RWPE2 (cell line): ENCODE data around the gene EEFSEC.

Source experiments
- ATAC-seq: fragments of 200-7000 bp; cut with Tn5 transposase; 3 replicates; pipeline ENCODE4 v1.9.1; 2021; ENCODE audit warnings: low read depth
- DNase-seq: peaks from one replicate; pipeline ENCODE4 v3.0.0-alpha.2; 2020; ENCODE audit warnings: low spot score
- H3K27ac ChIP-seq: fragments of 450-650 bp; 2 replicates; pipeline ENCODE4 v1.5.1; 2017; ENCODE audit warnings: mild to moderate bottlenecking; ENCODE audit not compliant: poor library complexity, severe bottlenecking
- H3K27me3 ChIP-seq: fragments of 250-450 bp; sonication (Bioruptor Pico); 2 replicates; pipeline ENCODE4 v1.5.1; 2021; ENCODE audit warnings: mild to moderate bottlenecking, moderate library complexity; ENCODE audit not compliant: insufficient read depth, poor library complexity, severe bottlenecking
- H3K36me3 ChIP-seq: fragments of 250-450 bp; sonication (Bioruptor Pico); 2 replicates; pipeline ENCODE4 v1.5.1; 2020; ENCODE audit warnings: low read depth, mild to moderate bottlenecking, moderate library complexity
- H3K4me1 ChIP-seq: fragments of 250-450 bp; sonication (Bioruptor Pico); 2 replicates; pipeline ENCODE4 v1.5.1; 2021; ENCODE audit warnings: mild to moderate bottlenecking, moderate library complexity; ENCODE audit not compliant: insufficient read depth, poor library complexity, severe bottlenecking
- H3K4me3 ChIP-seq: fragments of 250-450 bp; sonication (Bioruptor Pico); 2 replicates; pipeline ENCODE4 v1.5.1; 2021; ENCODE audit warnings: mild to moderate bottlenecking, moderate library complexity; ENCODE audit not compliant: severe bottlenecking
- H3K9me3 ChIP-seq: fragments of 250-450 bp; sonication (Bioruptor Pico); 2 replicates; pipeline ENCODE4 v1.5.1; 2021; ENCODE audit warnings: mild to moderate bottlenecking, moderate library complexity; ENCODE audit not compliant: severe bottlenecking
- TF ChIP-seq, protein P1 (sequence below): fragments of 450-650 bp; IDR thresholded peaks from one replicate; pipeline ENCODE4 v1.5.1; 2017; ENCODE audit warnings: mild to moderate bottlenecking, moderate library complexity; ENCODE audit not compliant: poor library complexity, severe bottlenecking

Gene EEFSEC

DNA sequence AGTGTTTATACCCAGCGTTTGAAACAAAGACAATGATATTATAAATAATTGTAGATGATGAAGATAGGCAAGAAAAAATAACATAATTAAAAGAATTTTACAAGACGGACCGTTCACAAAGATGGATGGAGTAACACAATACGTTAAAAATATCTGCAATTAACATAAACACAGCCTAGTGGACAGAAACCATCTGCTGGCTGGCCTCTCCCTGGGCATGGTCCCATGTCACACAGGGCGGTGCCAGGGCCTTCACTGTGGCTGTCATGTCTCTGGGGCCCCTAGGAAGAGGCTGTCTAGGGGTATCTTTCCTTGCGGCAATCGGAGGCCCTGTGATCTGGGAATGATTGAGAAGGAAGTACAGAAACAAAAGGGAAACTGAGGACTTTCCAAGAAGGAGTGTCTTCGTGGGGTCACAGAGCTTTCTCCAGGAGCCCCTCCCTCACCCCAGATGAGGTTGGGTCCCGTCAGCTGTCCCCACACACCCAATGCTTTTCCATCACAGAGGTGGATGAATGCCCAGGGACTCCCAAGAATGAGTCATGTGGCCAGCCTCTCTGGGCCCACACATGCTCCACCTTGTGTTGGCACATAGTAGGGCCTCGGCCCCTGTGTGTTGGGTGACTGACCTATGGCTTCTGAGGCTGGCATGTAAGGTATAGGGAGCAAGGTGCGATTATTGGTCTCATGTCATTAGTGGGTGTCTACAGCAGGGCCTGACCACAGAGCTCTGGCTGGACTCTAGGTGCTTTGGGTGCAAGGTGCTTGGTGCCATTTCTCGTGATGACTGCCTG lies 226.3 kb downstream of the EEFSEC start:
- Histone ChIP-seq H3K27ac (no peak overlapping the region), H3K27me3 (no peaks in the 10 kb centered on the region), H3K36me3 (no peaks in the 10 kb centered on the region), H3K4me1 (peaks cover 12% of the 10 kb centered on the region), H3K9me3 (no peaks in the 10 kb centered on the region), H3K4me3 (no peak overlapping the region)
- no peak for DNase-seq
- no peak for ATAC-seq
- TF ChIP-seq, protein P1, sequence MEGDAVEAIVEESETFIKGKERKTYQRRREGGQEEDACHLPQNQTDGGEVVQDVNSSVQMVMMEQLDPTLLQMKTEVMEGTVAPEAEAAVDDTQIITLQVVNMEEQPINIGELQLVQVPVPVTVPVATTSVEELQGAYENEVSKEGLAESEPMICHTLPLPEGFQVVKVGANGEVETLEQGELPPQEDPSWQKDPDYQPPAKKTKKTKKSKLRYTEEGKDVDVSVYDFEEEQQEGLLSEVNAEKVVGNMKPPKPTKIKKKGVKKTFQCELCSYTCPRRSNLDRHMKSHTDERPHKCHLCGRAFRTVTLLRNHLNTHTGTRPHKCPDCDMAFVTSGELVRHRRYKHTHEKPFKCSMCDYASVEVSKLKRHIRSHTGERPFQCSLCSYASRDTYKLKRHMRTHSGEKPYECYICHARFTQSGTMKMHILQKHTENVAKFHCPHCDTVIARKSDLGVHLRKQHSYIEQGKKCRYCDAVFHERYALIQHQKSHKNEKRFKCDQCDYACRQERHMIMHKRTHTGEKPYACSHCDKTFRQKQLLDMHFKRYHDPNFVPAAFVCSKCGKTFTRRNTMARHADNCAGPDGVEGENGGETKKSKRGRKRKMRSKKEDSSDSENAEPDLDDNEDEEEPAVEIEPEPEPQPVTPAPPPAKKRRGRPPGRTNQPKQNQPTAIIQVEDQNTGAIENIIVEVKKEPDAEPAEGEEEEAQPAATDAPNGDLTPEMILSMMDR: no peak

DNA sequence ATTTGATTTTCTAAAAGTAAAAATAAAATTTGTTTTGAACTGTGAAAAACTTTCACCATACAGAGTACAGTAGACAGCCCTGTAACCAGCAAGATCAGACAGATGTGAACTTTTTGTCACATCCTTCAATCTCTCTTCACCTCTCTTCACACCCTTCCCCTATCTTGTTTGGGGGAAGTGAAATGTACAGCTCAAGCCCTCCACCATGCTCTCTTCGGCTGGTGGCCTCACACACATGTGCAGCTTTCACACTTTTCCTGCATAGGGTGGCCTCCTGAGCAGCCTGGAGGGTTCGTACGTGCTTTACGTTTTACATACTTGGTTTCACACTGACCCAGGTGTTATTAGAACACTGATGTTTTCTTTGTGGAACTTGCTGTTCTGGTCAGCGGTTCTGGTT lies 227.0 kb downstream of the EEFSEC start:
- no peak overlapping the region for H3K27ac ChIP-seq
- DNase-seq (no peak), ATAC-seq (no peak)
- H3K27me3 ChIP-seq: no peaks in the 10 kb centered on the region
- H3K9me3 ChIP-seq: no peaks in the 10 kb centered on the region
- TF ChIP-seq, protein P1: no peak
- no peaks in the 10 kb centered on the region for H3K36me3 ChIP-seq
- no peak overlapping the region for H3K4me3 ChIP-seq
- peaks cover 12% of the 10 kb centered on the region for H3K4me1 ChIP-seq

DNA sequence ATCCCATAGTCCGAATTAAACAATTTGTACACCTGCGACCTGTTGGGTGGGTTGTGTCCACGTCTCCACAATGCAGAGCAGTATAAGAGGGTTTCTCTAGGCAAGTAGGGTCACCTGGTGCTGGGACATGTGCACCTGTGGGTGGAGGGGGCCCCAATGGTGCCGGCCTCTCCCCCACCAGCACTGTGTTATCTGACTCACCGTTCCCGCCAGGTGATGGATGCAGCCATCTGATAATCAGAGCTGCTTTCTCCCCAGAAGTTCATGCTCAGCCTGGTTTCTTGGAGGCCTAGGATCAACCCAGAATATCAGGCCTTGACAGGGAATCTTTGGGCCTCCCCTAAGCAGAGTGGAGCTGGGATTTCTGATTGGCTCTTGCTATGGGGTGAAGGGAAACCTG lies 227.4 kb downstream of the EEFSEC start:
- peaks cover 12% of the 10 kb centered on the region for H3K4me1 ChIP-seq
- TF ChIP-seq, protein P1: no peak
- no peak overlapping the region for H3K4me3 ChIP-seq
- no peak for DNase-seq
- ATAC-seq: no peak
- no peaks in the 10 kb centered on the region for H3K36me3 ChIP-seq
- H3K27ac ChIP-seq: no peak overlapping the region
- H3K27me3 ChIP-seq: no peaks in the 10 kb centered on the region
- H3K9me3 ChIP-seq: no peaks in the 10 kb centered on the region

DNA sequence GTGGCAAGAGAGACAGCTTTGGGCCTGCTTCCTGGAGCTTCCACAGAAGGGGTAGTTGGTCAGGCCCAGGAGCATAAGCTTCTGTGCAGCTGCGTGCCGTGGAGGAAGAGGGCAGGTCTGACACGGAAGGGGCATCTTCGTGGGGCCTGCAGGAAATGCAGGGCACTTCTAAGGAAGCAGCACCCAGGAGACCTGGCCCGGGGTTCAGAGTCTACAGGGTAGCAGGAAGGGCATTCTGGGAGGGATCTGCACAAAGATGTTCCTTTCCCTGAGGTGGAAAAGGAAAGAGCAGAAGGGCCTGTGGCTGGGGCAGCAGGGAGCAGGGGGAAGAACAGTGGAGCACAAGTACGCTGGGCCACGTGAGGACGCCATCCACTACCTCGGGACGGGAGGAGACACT lies 228.3 kb downstream of the EEFSEC start:
- no peaks in the 10 kb centered on the region for H3K27me3 ChIP-seq
- TF ChIP-seq, protein P1: no peak
- no peak overlapping the region for H3K27ac ChIP-seq

DNA sequence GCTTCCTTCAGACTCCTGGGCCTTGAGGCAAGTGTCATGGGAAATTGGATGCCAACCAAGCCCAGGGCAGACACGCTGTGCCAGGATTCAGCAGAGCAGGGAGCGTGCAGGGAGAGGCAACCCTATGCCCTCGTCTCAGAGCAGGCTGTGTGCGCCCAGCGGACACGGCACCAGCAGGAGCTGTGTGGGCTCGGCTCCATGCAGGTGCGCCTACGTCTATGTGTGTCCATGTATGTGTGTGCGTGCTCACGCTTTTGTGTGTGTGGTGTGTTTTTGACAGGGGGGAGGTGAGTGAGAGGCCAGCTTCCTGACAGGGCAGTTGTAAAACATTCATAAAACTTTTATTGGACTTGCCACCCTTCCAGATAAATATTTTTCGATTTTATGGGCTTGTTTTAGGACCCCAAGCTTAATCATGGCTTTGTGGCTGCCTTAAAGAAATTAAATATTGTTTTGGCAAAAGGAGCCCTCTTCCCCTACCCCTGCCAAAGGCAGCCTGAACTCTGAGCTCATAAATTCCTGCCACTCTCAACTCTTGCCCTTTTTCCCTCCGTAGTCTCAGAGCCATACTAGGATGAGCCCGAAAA lies 229.0 kb downstream of the EEFSEC start:
- TF ChIP-seq, protein P1: no peak
- no peaks in the 10 kb centered on the region for H3K27me3 ChIP-seq
- H3K4me1 ChIP-seq: peaks cover 12% of the 10 kb centered on the region
- H3K9me3 ChIP-seq: no peaks in the 10 kb centered on the region
- ATAC-seq (no peak), DNase-seq (no peak)
- no peak overlapping the region for H3K27ac ChIP-seq
- no peak overlapping the region for H3K4me3 ChIP-seq
- H3K36me3 ChIP-seq: no peaks in the 10 kb centered on the region

More for the DNA sequence above, 228.3 kb downstream of the EEFSEC start:
- Histone ChIP-seq H3K4me3 (no peak overlapping the region), H3K4me1 (peaks cover 12% of the 10 kb centered on the region), H3K9me3 (no peaks in the 10 kb centered on the region), H3K36me3 (no peaks in the 10 kb centered on the region)
- DNase-seq (no peak), ATAC-seq (no peak)
